Measurements from ENCODE around the gene LEFTY1.

DNA sequence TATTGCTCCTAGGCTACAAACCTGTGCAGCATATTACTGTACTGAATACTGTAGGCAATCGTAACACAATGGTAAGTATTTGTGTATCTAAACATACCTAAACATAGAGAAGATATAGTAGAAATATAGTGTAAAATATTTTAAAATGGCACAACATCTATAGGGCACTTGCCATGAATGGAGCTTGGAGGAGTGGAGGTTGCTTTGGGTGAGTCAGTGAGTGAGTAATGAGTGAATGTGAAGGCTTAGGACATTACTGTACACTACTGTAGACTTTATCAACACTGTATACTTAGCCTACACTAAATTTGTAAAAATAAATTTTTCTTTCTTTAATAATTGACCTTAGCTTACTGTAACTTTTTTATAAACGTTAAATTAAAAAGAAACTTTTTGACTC lies 44.1 kb upstream of the LEFTY1 start:
- TF ChIP-seq, protein P1, sequence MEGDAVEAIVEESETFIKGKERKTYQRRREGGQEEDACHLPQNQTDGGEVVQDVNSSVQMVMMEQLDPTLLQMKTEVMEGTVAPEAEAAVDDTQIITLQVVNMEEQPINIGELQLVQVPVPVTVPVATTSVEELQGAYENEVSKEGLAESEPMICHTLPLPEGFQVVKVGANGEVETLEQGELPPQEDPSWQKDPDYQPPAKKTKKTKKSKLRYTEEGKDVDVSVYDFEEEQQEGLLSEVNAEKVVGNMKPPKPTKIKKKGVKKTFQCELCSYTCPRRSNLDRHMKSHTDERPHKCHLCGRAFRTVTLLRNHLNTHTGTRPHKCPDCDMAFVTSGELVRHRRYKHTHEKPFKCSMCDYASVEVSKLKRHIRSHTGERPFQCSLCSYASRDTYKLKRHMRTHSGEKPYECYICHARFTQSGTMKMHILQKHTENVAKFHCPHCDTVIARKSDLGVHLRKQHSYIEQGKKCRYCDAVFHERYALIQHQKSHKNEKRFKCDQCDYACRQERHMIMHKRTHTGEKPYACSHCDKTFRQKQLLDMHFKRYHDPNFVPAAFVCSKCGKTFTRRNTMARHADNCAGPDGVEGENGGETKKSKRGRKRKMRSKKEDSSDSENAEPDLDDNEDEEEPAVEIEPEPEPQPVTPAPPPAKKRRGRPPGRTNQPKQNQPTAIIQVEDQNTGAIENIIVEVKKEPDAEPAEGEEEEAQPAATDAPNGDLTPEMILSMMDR (conservative IDR thresholded peaks at IDR 0.05; ENCODE audit: low read length): no peak
- TF ChIP-seq EZH2phosphoT487 (IDR thresholded peaks at IDR 0.05; ENCODE audit: borderline replicate concordance, low read depth, low read length): no peak

All from OCI-LY7 (cell line).